Ectodermal cell (in vitro differentiated cells): ENCODE results near the gene PTGR1. TPM values are rescaled to one million over a fixed set of nuclear protein-coding genes. Genes with fewer than 3 reads are reported as not detected.
A peak's percentile ranks its signal among the peaks of the same experiment; 100 is the strongest.

Source experiments
- H3K27ac ChIP-seq: 2 replicates; pipeline ENCODE4 v1.7.0; 2013; ENCODE audit warnings: mild to moderate bottlenecking, low read depth, low read length; ENCODE audit not compliant: insufficient read depth, poor library complexity, severe bottlenecking
- H3K27me3 ChIP-seq: 2 replicates; pipeline ENCODE4 v1.7.0; 2013; ENCODE audit warnings: mild to moderate bottlenecking, low read length; ENCODE audit not compliant: insufficient read depth, control insufficient read depth, poor library complexity, severe bottlenecking
- H3K36me3 ChIP-seq: one replicate; pipeline ENCODE4 v1.7.0; 2013; ENCODE audit warnings: low read length; ENCODE audit not compliant: control insufficient read depth, insufficient read depth
- H3K4me1 ChIP-seq: one replicate; pipeline ENCODE4 v1.7.0; 2013; ENCODE audit warnings: low read length; ENCODE audit not compliant: control insufficient read depth, insufficient read depth
- H3K4me3 ChIP-seq: 2 replicates; pipeline ENCODE4 v1.7.0; 2013; ENCODE audit warnings: low read depth, low read length, control low read depth; ENCODE audit not compliant: insufficient read depth
- H3K9me3 ChIP-seq: 2 replicates; pipeline ENCODE4 v1.7.0; 2013; ENCODE audit warnings: mild to moderate bottlenecking, low read length, moderate library complexity; ENCODE audit not compliant: control insufficient read depth
- WGBS, 2 experiments: methylation state at CpG; one replicate each; pipeline ENCODE4 v1.1.7; 2013; ENCODE audit warnings: missing lambda C conversion rate in 2 of 2; 5-methylcytosine and 5-hydroxymethylcytosine counted together
- polyA plus RNA-seq, 4 experiments: library from polyadenylated mRNA; stranded (reverse); fragments of 50-300 nt; gene quantifications; one replicate each; pipeline ENCODE4 v1.2.3, GENCODE V29; 2013

The PTGR1 gene
- polyA plus RNA-seq (2013, experiment 1 of 4): 71.6 TPM
- 81.1 TPM for polyA plus RNA-seq (2013, experiment 2 of 4)
- polyA plus RNA-seq (2013, experiment 3 of 4): 53.5 TPM
- 66.1 TPM for polyA plus RNA-seq (2013, experiment 4 of 4)

GRCh38 chr9:111599092-111599954 lies at the start of gene PTGR1:
Gene PTGR1 (minus strand): TSS chr9:111599647. CDS start chr9:111597422, 2,225 bp downstream.
- Histone ChIP-seq H3K4me3 (peak within 1 kb of the TSS; percentile 58), H3K9me3 (no peaks in the 10 kb centered on the region), H3K4me1 (no peaks in the 10 kb centered on the region), H3K27me3 (no peaks in the 10 kb centered on the region), H3K27ac (no peak within 1 kb of the TSS), H3K36me3 (no peaks in the 10 kb centered on the region)
- 23 to 26% methylated on average over 64 of the region's 64 CpGs for WGBS, 2 experiments

- Histone ChIP-seq H3K9me3 (no peaks in the 10 kb centered on the region), H3K4me3 (no peak overlapping the region), H3K27ac (no peak overlapping the region), H3K36me3 (peaks cover 12% of the 10 kb centered on the region), H3K4me1 (no peaks in the 10 kb centered on the region), H3K27me3 (no peaks in the 10 kb centered on the region)
- WGBS, 2 experiments: 91 to 97% methylated on average over 4 of the region's 4 CpGs
These were observed 49.6 kb upstream of the PTGR1 start for GRCh38 chr9:111649016-111649415.

GRCh38 chr9:111648066-111648465 lies 48.6 kb upstream of the PTGR1 start:
- Histone ChIP-seq H3K27ac (no peak overlapping the region), H3K9me3 (no peaks in the 10 kb centered on the region), H3K27me3 (no peaks in the 10 kb centered on the region), H3K4me3 (no peak overlapping the region), H3K4me1 (no peaks in the 10 kb centered on the region), H3K36me3 (peaks cover 12% of the 10 kb centered on the region)
- 92 to 93% methylated on average over 4 of the region's 4 CpGs for WGBS, 2 experiments

- no peaks in the 10 kb centered on the region for H3K4me1 ChIP-seq
- H3K27me3 ChIP-seq: no peaks in the 10 kb centered on the region
- H3K4me3 ChIP-seq: no peak overlapping the region
- H3K27ac ChIP-seq: no peak overlapping the region
- H3K9me3 ChIP-seq: no peaks in the 10 kb centered on the region
- peaks cover 12% of the 10 kb centered on the region for H3K36me3 ChIP-seq
- WGBS, 2 experiments: 84 to 86% methylated on average over 1 to 2 of the region's 2 CpGs
These were observed 47.0 kb upstream of the PTGR1 start for GRCh38 chr9:111646417-111646816.

- no peaks in the 10 kb centered on the region for H3K4me1 ChIP-seq
- no peak overlapping the region for H3K4me3 ChIP-seq
- H3K9me3 ChIP-seq: no peaks in the 10 kb centered on the region
- 100% methylated on average over 1 of the region's 1 CpG for WGBS, 2 experiments
- H3K27ac ChIP-seq: no peak overlapping the region
- H3K36me3 ChIP-seq: peaks cover 12% of the 10 kb centered on the region
- H3K27me3 ChIP-seq: no peaks in the 10 kb centered on the region
These were observed 46.4 kb upstream of the PTGR1 start for GRCh38 chr9:111645806-111646205.

- 95% methylated on average over 8 of the region's 8 CpGs for WGBS, 2 experiments
- Histone ChIP-seq H3K9me3 (no peaks in the 10 kb centered on the region), H3K36me3 (peaks cover 9% of the 10 kb centered on the region)
These were observed 44.8 kb upstream of the PTGR1 start for GRCh38 chr9:111644195-111644772.

GRCh38 chr9:111637421-111637950 lies 38.0 kb upstream of the PTGR1 start:
- no peak overlapping the region for H3K4me3 ChIP-seq
- peaks cover 10% of the 10 kb centered on the region for H3K4me1 ChIP-seq
- H3K9me3 ChIP-seq: no peaks in the 10 kb centered on the region
- no peaks in the 10 kb centered on the region for H3K36me3 ChIP-seq
- H3K27me3 ChIP-seq: no peaks in the 10 kb centered on the region
- 84 to 92% methylated on average over 6 of the region's 6 CpGs for WGBS, 2 experiments
- H3K27ac ChIP-seq: no peak overlapping the region

More at GRCh38 chr9:111644195-111644772, 44.8 kb upstream of the PTGR1 start:
- Histone ChIP-seq H3K27me3 (no peaks in the 10 kb centered on the region), H3K27ac (no peak overlapping the region), H3K4me1 (no peaks in the 10 kb centered on the region), H3K4me3 (no peak overlapping the region)

- Histone ChIP-seq H3K9me3 (no peaks in the 10 kb centered on the region), H3K27ac (no peak overlapping the region), H3K36me3 (no peaks in the 10 kb centered on the region), H3K4me1 (peaks cover 14% of the 10 kb centered on the region), H3K27me3 (no peaks in the 10 kb centered on the region), H3K4me3 (no peak overlapping the region)
- WGBS, 2 experiments: 100% methylated on average over 1 of the region's 1 CpG
These were observed 35.4 kb upstream of the PTGR1 start for GRCh38 chr9:111634860-111635259.

- H3K27me3 ChIP-seq: no peaks in the 10 kb centered on the region
- H3K36me3 ChIP-seq: no peaks in the 10 kb centered on the region
- 96 to 98% methylated on average over 1 of the region's 1 CpG for WGBS, 2 experiments
- no peak overlapping the region for H3K27ac ChIP-seq
- no peaks in the 10 kb centered on the region for H3K9me3 ChIP-seq
- no peak overlapping the region for H3K4me3 ChIP-seq
- H3K4me1 ChIP-seq: peaks cover 14% of the 10 kb centered on the region
These were observed 33.9 kb upstream of the PTGR1 start for GRCh38 chr9:111633389-111633736.

GRCh38 chr9:111632695-111633388 lies 33.4 kb upstream of the PTGR1 start:
- no peak overlapping the region for H3K27ac ChIP-seq
- no peaks in the 10 kb centered on the region for H3K27me3 ChIP-seq
- no peaks in the 10 kb centered on the region for H3K9me3 ChIP-seq
- 89 to 93% methylated on average over 7 of the region's 7 CpGs for WGBS, 2 experiments
- H3K36me3 ChIP-seq: no peaks in the 10 kb centered on the region
- H3K4me3 ChIP-seq: no peak overlapping the region
- peaks cover 14% of the 10 kb centered on the region for H3K4me1 ChIP-seq
